Parathyroid adenoma (tissue), 2 donors: Measurements from ENCODE around the gene CTBS.
A peak's percentile ranks its signal among the peaks of the same experiment; 100 is the strongest.

Source experiments
- H2AFZ ChIP-seq: fragments of 300-600 bp; sonication (generic); one replicate; pipeline ENCODE4 v1.7.0; 2017; ENCODE audit warnings: antibody characterized with exemption, mild to moderate bottlenecking
- H3K27ac ChIP-seq: fragments of 300-600 bp; sonication (generic); one replicate; pipeline ENCODE4 v1.7.0; 2017
- H3K27me3 ChIP-seq: fragments of 300-600 bp; sonication (generic); one replicate; pipeline ENCODE4 v1.7.0; 2017; ENCODE audit warnings: low read length; ENCODE audit not compliant: control insufficient read depth, insufficient read depth
- H3K36me3 ChIP-seq: fragments of 300-600 bp; sonication (generic); one replicate; pipeline ENCODE4 v1.7.0; 2017; ENCODE audit warnings: low read length; ENCODE audit not compliant: control insufficient read depth, insufficient read depth
- H3K4me1 ChIP-seq: fragments of 300-600 bp; sonication (generic); one replicate; pipeline ENCODE4 v1.7.0; 2017; ENCODE audit warnings: control low read depth
- H3K4me2 ChIP-seq: fragments of 300-600 bp; sonication (generic); one replicate; pipeline ENCODE4 v1.7.0; 2017; ENCODE audit warnings: low read length
- H3K4me3 ChIP-seq: fragments of 300-600 bp; sonication (generic); one replicate; pipeline ENCODE4 v1.7.0; 2017; ENCODE audit warnings: low read depth, low read length
- H3K79me2 ChIP-seq: fragments of 300-600 bp; sonication (generic); one replicate; pipeline ENCODE4 v1.7.0; 2017; ENCODE audit warnings: control low read depth
- H3K9ac ChIP-seq: fragments of 300-600 bp; sonication (generic); one replicate; pipeline ENCODE4 v1.7.0; 2017; ENCODE audit warnings: mild to moderate bottlenecking
- H3K9me3 ChIP-seq: fragments of 300-600 bp; sonication (generic); one replicate; pipeline ENCODE4 v1.7.0; 2017; ENCODE audit warnings: low read length; ENCODE audit not compliant: control insufficient read depth
- CTCF ChIP-seq: fragments of 300-600 bp; sonication (generic); IDR thresholded peaks from one replicate; pipeline ENCODE4 v1.7.0; 2017; ENCODE audit warnings: antibody characterized with exemption, mild to moderate bottlenecking
- donor health status: primary hyperparathyroidism.

Gene CTBS, protein sequence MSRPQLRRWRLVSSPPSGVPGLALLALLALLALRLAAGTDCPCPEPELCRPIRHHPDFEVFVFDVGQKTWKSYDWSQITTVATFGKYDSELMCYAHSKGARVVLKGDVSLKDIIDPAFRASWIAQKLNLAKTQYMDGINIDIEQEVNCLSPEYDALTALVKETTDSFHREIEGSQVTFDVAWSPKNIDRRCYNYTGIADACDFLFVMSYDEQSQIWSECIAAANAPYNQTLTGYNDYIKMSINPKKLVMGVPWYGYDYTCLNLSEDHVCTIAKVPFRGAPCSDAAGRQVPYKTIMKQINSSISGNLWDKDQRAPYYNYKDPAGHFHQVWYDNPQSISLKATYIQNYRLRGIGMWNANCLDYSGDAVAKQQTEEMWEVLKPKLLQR

DNA sequence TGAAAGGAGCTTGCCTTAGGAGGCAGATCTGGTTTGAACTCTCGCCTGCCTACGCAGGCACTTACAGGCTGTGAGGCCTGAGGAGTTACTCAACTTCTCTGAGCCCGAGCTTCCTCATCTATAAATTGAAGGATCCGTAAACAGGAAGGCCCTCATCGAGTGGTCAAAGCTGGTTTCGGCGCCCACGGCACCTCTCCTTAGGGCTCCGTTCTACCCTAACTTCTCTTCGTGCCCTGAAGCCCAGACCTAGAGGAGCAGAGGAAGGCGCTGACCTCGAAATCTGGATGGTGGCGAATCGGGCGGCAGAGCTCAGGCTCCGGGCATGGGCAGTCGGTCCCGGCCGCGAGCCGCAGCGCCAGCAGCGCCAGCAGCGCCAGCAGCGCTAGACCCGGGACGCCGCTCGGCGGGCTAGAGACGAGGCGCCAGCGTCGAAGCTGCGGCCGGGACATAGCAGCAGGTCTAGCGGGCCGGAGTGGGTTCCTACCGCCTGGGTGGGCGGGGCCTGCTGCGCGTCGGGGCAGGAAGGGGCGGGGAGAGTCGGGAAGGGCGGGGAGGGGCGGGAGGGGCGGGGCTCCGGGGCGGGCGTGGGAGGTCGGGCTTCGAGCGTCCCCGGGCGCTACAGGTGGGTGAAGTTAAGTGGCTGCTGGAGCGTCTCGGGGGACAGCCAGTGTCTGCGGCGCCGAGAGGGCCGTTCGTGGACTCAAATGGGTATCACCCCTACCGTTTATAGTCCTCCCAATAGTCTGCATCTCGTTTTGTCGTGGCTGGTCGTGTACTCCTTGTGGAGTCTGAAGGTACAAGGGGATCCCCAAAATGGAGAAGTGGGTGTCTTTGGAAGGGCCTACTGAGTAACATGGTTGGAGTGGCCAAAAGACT lies at the start of gene CTBS:
Gene CTBS, minus strand, starts transcription at position 474 of the 876 bp plus-strand sequence. Its CDS starts 25 bp downstream, at position 449.
- Histone ChIP-seq H3K4me2 (peak within 1 kb of the TSS; percentile 95), H3K4me3 (peak within 1 kb of the TSS; percentile 91), H3K36me3 (no peaks in the 10 kb centered on the region), H3K27ac (peak within 1 kb of the TSS; percentile 90), H3K9ac (peak within 1 kb of the TSS; percentile 35), H3K4me1 (peaks cover 2% of the 10 kb centered on the region), H2AFZ (peak within 1 kb of the TSS; percentile 80), H3K79me2 (no peaks in the 10 kb centered on the region), H3K9me3 (no peaks in the 10 kb centered on the region), H3K27me3 (no peaks in the 10 kb centered on the region)
- no peak for TF ChIP-seq CTCF

GRCh38 chr1:84621553-84621952 lies 47.3 kb upstream of the CTBS start:
- Histone ChIP-seq H3K27ac (no peak overlapping the region), H3K79me2 (no peaks in the 10 kb centered on the region), H3K4me3 (no peak overlapping the region), H3K4me2 (no peak overlapping the region), H3K4me1 (no peaks in the 10 kb centered on the region), H3K36me3 (no peaks in the 10 kb centered on the region), H2AFZ (no peak overlapping the region), H3K9ac (no peak overlapping the region), H3K27me3 (no peaks in the 10 kb centered on the region), H3K9me3 (no peaks in the 10 kb centered on the region)
- TF ChIP-seq CTCF, result no peak

- Histone ChIP-seq H3K36me3 (no peaks in the 10 kb centered on the region), H3K27ac (no peak overlapping the region), H3K9me3 (no peaks in the 10 kb centered on the region), H3K79me2 (no peaks in the 10 kb centered on the region), H3K4me3 (peak overlapping the region; percentile 67), H3K9ac (no peak overlapping the region), H3K4me2 (peak overlapping the region; percentile 95), H3K27me3 (no peaks in the 10 kb centered on the region), H3K4me1 (no peaks in the 10 kb centered on the region), H2AFZ (peak overlapping the region; percentile 61)
- TF ChIP-seq CTCF, result peak; percentile 66
These were observed 46.6 kb upstream of the CTBS start for GRCh38 chr1:84620720-84621313.

DNA sequence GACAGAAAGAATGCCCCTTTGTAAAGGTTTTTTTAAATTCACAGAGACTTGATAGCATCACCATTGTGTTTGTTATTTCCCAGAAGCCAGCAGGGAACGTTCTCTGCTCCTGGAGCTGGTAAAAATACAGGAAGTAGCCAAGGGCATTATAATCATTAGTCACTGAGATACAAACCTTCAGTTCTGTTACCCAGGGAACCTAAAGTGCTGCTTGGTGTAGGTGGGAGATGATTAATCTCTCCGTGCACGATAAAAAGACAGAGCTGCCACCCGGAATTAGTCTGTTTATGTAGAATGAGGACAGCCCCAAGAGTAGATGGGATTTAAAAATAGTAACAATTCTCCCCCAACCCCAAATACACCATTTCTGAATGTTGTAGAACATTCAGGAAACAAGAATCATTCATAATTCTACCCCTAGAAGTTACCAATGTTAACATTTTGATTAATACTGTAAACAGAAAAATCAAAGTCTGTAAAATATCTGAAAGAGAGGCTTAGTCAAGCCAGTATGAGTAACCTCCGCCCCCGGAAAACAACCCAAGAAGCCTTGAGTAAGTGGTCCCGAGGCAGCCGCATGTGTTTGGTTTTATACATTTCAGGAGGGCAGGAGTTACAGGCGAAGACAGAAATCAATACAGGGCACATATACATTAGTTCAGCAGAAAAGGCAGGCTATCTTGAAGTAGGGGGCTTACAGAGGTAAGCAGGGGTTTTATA lies 45.3 kb upstream of the CTBS start:
- Histone ChIP-seq H3K9me3 (no peaks in the 10 kb centered on the region), H3K36me3 (no peaks in the 10 kb centered on the region), H3K79me2 (no peaks in the 10 kb centered on the region), H3K9ac (no peak overlapping the region), H3K4me1 (no peaks in the 10 kb centered on the region), H3K4me2 (no peak overlapping the region), H3K27ac (no peak overlapping the region), H2AFZ (no peak overlapping the region), H3K4me3 (no peak overlapping the region), H3K27me3 (no peaks in the 10 kb centered on the region)
- no peak for TF ChIP-seq CTCF
